Testis (tissue), 2 donors: ENCODE results near the gene IPO11.
"Not testable (repeated sequence)": the region's sequence is repeated elsewhere in the genome, so short reads cannot be mapped to it uniquely, and the experiment has no call there.

ENCODE experiments used
- CTCF ChIP-seq, 3 experiments: fragments of 450-650 bp in 2 of 3; fragments of 200-600 bp in 1 of 3; sonication (generic) in 1 of 3; IDR thresholded peaks; one replicate each; pipeline ENCODE4 v1.5.1; 2016 to 2019; ENCODE audit warnings: antibody characterized with exemption in 3 of 3, mild to moderate bottlenecking in 2 of 3, moderate library complexity in 1 of 3
- POLR2A ChIP-seq: fragments of 450-650 bp; IDR thresholded peaks from one replicate; pipeline ENCODE4 v1.6.1; 2017; ENCODE audit warnings: antibody characterized with exemption, mild to moderate bottlenecking, moderate library complexity

- not testable (repeated sequence) for TF ChIP-seq CTCF (IDR thresholded peaks at IDR 0.05); POLR2A
Observed at GRCh38 chr5:62676596-62676995, 264.0 kb downstream of the IPO11 start.
